Activated CD8-positive, alpha-beta memory T cell treated with anti-CD3 and anti-CD28 coated beads, Interleukin-2, amount 50 U/mL, for 1 hour (primary cell): ENCODE results near the gene SDE2.
"Not testable (repeated sequence)": the region's sequence is repeated elsewhere in the genome, so short reads cannot be mapped to it uniquely, and the experiment has no call there.

Experiments
- DNase-seq: peaks from one replicate; pipeline ENCODE4 v3.0.0-alpha.2; 2020; ENCODE audit errors: extremely low read depth

The SDE2 gene

GRCh38 chr1:225975146-225975545 is 24.0 kb downstream of the SDE2 start:
- not testable (repeated sequence) for DNase-seq

DNA sequence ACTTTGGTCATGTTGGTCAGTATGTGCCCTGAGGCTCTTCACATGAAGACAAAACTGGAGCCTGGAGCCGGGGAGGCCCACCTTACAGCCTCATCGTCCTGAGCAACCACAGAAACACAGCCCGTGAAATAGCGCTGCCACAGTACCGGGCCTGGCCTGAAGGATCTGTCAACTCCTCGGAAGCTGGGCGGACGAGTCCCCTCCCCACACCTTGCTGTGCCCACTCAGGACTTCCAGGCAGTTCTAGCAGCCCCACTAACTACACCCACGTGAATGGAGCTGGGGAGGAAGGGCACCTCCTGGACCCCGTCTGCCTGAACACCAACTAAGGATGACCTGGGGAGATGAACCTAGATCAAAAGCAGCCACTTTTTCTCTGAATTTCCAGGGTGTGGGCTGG is 24.7 kb downstream of the SDE2 start:
- DNase-seq, result no peak

DNA sequence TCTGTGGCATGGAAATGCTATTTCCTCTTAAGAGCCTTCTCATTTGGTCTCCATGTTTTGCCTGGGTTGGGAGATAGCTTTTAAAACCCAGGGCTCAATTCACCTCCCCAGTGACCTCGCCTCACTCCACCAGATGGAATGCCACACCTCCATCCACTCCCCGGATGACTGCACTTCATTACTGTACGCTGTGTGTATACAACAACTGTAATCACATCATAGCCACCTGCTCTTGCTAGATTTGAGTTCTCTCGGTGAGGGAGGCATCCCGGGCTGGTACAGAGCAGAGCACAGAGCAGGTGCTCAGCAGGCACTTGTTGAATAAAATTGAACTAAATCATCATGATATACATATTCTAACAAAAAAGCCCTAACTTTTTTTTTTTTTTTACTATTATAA is 26.0 kb downstream of the SDE2 start:
- no peak for DNase-seq

DNA sequence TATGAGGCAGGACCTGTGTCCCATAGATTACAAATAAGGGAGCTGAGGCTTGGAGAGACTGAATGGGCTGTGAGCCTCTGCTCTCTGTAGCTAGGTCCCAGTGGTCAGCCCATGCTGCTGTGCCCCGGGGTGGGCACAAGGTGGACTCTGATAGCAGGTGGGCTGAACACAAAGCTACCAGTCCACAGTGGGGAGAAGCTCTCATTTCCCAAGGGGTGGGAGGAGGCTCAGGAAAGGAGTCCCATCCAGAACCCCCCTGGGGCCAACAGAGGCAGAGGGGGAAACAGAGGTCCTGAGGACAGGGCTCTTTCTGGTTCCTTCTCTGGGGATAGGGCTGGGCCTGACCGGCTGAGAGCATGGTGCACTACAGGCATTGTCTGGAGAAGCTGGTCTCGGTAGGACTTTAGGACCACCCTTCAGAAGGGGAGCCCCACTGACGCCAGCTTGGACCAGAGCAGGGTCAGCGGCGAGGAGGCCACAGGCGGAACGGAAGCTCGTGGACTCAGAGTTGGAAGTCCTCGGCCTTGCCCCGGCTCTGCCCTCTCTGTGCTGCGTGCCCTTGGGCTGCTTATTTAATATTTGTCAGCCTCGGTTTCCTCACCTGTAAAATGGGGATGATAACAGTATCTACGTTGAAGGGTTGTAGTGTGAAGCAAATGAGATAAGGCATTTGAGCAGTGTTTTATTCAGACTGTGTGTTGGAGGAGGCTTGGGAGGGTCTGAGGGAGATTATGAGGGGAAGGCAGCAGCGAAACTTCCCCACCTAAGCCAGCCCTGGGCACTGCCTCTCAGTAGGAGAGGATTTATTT is 26.6 kb downstream of the SDE2 start:
- DNase-seq, result no peak

DNA sequence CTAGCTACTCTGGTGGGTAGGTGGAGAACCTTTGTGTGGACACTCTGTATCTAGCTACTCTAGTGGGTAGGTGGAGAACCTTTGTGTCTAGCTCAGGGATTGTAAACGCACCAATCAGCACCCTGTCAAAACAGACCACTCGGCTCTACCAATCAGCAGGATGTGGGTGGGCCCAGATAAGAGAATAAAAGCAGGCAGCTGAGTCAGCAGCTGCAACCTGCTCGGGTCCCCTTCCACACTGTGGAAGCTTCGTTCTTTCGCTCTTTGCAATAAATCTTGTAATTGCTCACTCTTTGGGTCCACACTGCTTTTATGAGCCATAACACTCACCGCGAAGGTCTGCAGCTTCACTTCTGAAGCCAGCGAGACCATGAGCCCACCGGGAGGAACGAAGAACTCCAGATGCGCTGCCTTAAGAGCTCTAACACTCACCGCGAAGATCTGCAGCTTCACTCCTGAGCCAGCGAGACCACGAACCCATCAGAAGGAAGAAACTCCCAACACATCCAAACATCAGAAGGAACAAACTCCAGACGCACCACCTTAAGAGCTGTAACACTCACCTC is 28.5 kb downstream of the SDE2 start:
- DNase-seq, result not testable (repeated sequence)

- DNase-seq, result not testable (repeated sequence)
Measured at GRCh38 chr1:225969751-225970150, 29.4 kb downstream of the SDE2 start.

GRCh38 chr1:225965231-225965630 is 33.9 kb downstream of the SDE2 start:
- DNase-seq, result no peak

- DNase-seq, result no peak
Measured at GRCh38 chr1:225963735-225964530, 35.2 kb downstream of the SDE2 start.

DNA sequence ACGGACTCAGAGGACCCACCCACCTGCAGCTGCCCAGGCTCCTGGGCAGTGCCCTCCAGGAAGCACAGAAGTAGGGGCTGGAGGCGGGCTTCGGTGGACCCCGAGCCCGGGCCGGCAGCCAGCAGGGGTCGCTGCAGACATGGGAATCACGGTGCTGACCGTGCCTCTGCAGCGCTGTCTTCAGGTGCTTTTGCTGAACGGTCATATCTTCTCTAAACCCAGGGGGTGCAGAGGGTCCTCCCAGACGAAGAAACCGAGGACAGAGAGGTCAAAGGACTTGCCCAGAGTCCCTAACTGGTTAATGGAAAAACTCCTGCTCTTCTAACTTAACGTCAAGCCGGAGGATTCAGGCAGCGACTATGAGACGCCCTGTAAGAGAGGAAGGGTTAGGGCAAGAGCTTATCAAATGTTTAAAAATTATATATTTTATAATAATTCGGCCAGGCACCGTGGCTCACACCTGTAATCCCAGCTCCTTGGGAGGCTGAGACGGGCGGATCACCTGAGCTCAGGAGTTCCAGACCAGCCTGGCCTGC is 36.6 kb downstream of the SDE2 start:
- peak; percentile 23 for DNase-seq

- DNase-seq, result no peak
Measured at GRCh38 chr1:225961659-225962439, 37.3 kb downstream of the SDE2 start.

DNA sequence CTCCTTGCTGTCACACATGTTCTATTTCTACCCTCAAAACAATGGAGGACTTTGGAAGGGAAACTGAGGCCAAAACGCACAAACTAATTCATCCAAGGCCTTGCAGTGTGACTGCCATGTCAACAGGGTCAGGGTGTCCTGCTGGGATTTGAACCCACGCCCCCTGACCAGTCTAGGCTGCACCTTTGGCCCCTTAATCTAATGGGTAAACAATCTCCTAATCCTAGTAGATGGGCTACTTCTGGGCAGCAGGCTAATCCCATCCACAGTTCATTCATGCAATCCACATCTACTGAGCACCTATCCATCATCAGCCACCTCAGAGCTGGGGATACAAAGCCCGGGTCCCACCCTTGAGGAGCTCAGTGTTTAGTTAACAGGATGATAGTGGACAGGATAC is 41.1 kb downstream of the SDE2 start:
- DNase-seq, result no peak

DNA sequence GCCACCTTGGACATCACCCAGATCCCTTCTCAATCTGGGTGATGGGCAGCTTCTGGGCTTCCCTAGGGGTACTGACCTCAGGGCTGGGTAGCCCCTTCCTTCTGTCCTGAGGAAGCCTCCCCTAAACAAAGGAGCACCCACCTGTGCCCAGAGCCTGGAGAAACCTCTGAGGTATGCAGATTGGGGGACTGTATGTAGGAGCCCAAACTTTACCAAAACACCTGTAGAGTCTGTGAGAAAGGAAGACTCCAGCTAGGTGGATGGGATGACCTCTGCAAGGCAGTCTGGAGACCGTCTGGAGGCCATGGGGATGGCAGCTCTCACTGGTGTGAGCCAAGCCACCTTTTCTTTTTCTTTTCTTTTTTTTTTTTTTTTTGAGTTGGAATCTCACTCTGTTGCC is 44.4 kb downstream of the SDE2 start:
- DNase-seq, result no peak

DNA sequence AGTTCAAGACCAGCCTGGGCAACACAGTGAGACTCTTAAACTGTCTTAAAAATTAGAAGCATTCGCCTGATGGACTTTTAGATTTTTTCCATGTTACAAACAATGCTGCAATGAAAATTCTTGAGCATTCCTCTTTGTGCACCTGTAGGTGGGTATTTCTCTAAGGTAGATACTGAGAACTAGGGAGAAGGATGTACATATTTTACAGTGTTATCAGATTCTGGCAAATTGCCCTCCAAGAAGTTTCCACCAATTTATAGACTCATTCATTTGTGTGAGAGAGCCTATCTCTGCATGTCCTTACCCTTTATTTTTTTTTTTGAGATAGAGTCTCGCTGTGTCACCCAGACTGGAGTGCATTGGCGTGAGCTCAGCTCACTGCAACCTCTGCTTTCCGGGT is 45.8 kb downstream of the SDE2 start:
- no peak for DNase-seq

DNA sequence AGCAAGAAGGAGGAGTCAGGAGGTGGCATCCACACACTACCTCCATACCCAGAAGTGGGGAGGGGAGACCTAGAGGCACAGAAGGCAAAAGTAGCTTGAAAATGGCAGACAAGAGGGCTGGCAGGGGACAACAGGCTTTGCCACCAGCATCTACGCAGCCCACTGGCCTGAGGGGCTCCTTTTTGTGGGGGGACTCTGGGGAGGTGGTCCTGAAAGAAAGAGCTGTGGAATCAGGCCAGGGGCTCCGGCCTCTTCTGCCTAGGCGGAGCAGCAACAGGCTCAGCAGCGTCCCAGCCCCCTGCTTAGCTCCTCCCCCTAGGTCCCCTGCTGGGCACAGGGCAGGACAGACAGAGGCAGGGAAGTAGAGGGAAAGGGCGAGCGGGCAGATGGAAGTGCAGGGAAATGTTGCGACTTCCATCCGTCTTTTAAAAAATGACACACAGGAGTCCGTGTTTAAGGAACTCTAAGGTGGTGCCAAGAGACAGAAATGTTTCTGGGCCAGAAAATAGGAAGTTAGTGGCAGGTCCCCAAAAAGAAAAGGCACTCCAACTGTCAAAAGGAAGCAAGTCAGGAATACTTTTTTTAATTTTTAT is 48.1 kb downstream of the SDE2 start:
- DNase-seq, result no peak

GRCh38 chr1:225949041-225949440 is 50.1 kb downstream of the SDE2 start:
- DNase-seq, result no peak

- no peak for DNase-seq
Measured at GRCh38 chr1:225946803-225947202, 52.3 kb downstream of the SDE2 start.

- no peak for DNase-seq
Measured at GRCh38 chr1:225946082-225946620, 53.0 kb downstream of the SDE2 start.

- no peak for DNase-seq
Measured at GRCh38 chr1:225945564-225945963, 53.6 kb downstream of the SDE2 start.

DNA sequence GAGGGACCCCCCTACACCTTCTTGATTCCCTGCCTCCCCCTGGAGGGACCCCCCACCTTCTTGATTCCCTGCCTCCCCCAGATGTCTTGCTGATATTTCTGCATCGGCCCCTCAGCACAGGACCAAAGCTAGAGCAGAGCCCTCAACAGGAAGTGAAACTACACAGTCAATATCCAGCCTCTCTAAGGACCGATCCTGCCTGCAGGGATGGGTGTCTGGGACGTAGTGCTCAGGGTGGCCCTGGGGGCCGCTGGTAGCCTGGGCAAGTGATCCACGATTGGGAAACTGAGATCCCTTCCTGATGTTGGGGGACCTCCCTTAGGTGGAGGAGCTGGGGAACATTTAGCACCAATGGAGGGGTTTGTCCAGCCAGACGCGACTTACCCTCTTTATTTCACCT is 54.2 kb downstream of the SDE2 start:
- no peak for DNase-seq

DNA sequence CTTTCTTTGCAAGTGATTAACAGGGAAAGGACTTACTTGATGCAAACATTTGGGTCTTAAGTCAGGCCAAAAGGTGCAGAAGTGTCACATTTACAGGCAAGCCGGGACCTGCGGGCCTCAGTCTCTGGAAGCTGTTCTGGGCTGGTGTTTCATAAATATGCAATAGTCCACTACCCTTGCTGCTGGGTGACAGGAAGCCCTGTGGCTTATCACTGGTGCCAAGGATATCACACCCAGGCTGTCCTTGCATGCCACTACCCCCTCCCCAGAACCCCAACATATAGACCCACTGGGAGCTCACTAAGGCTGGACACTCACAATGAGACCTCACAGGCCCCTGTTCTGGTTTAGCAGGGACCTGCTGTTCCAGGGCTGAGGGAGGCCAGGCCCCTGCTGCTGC is 54.8 kb downstream of the SDE2 start:
- no peak for DNase-seq

DNA sequence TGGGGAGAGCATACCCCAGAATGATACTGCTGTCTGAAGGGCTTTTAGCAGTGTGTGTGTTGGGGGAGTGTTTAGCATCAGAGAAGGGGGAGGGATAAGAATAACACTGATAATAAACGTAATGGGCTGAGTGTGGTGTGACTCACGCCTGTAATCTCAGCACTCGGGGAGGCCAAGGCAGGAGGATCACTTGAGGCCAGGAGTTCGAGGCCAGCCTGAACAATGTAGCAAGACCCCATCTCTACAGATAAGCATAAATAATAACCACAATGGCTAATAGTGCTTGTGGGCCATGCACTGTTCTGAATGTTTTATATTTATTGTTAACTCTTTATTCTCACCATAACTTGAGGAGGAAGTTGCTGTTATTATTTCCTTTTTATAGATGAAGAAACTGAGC is 55.6 kb downstream of the SDE2 start:
- no peak for DNase-seq
